Testis (tissue), 3 donors: ENCODE measurements around the gene VWA5B1. TPM values are rescaled to one million over a fixed set of nuclear protein-coding genes. Genes with fewer than 3 reads are reported as not detected.

Experiments used
- DNase-seq: peaks from one replicate; pipeline ENCODE4 v3.0.0-alpha.2; 2019
- H3K27ac ChIP-seq, 2 donors: fragments of 200-600 bp; sonication (generic); one replicate each; pipeline ENCODE4 v1.5.1; 2019
- H3K27me3 ChIP-seq: fragments of 200-600 bp; sonication (generic); one replicate; pipeline ENCODE4 v1.5.1; 2019
- H3K36me3 ChIP-seq: fragments of 200-600 bp; sonication (generic); one replicate; pipeline ENCODE4 v1.5.1; 2017; ENCODE audit warnings: low read depth; ENCODE audit errors: missing control alignments
- H3K4me1 ChIP-seq: fragments of 200-600 bp; sonication (generic); one replicate; pipeline ENCODE4 v1.5.1; 2019
- H3K4me3 ChIP-seq, 2 donors: fragments of 200-600 bp; sonication (generic); one replicate each; pipeline ENCODE4 v1.5.1; 2017 to 2019
- H3K9me3 ChIP-seq: fragments of 200-600 bp; sonication (generic); one replicate; pipeline ENCODE4 v1.5.1; 2017
- POLR2A ChIP-seq: fragments of 450-650 bp; IDR thresholded peaks from one replicate; pipeline ENCODE4 v1.6.1; 2017; ENCODE audit warnings: antibody characterized with exemption, mild to moderate bottlenecking, moderate library complexity
- WGBS, 2 donors: methylation state at CpG; one replicate each; pipeline ENCODE4 v1.1.5; 2018; 5-methylcytosine and 5-hydroxymethylcytosine counted together
- intact Hi-C: fragments of 100-400 bp; cut with DNase I; formaldehyde crosslinking; loops from one replicate; pipeline ENCODE4 v1.15.1; 2023; ENCODE audit warnings: low total_unique reads
- polyA plus RNA-seq: library from polyadenylated mRNA; stranded (reverse); fragments of 350-450 nt; fragmentation: Illumina TruSeq; extraction: RNeasy Lipid Tissue Mini Kit (QIAGEN cat#74804); gene quantifications from one replicate; pipeline ENCODE4 v1.2.3, GENCODE V29; 2014; ENCODE audit warnings: low read depth, low replicate concordance; ENCODE audit not compliant: insufficient read depth
- total RNA-seq, 2 donors: library from RNA; depleted of rRNA; stranded (reverse); fragments of >200 nt; gene quantifications; one replicate each; pipeline ENCODE4 v1.2.3, GENCODE V29; 2016
- TF ChIP-seq, protein P1 (sequence below), 3 experiments: fragments of 450-650 bp in 2 of 3; fragments of 200-600 bp in 1 of 3; sonication (generic) in 1 of 3; IDR thresholded peaks; one replicate each; pipeline ENCODE4 v1.5.1; 2016 to 2019; ENCODE audit warnings: antibody characterized with exemption in 3 of 3, mild to moderate bottlenecking in 2 of 3, moderate library complexity in 1 of 3

The VWA5B1 gene
- total and polyA plus RNA-seq, 3 donors from 2014 or later, result 13.1 to 23.0 (median 16.2) TPM

DNA sequence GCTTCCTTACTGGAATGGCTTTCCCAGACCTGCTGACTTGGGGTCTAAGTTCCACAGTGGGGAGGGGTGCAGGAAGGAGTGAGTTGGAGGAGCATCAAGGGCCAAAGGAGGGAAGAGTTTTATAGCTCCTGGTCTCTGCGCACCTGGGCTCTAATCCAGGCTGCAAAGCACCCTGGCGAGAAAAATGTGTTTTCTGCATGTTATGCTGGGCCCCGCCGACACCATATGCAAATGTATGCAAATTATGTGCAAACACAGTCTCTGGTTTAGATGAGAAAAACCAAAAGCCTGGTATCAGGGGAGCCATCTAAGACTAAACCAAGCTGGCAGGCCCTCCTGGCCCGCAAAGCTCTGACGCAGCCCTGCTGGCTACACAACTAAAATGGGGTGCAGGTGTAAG is 95.0 kb downstream of the VWA5B1 start:
- DNase-seq, result no peak
- TF ChIP-seq POLR2A, result no peak
- Histone ChIP-seq H3K4me3 (no peak overlapping the region), H3K4me1 (no peaks in the 10 kb centered on the region), H3K27me3 (no peaks in the 10 kb centered on the region), H3K27ac (no peak overlapping the region), H3K36me3 (no peaks in the 10 kb centered on the region), H3K9me3 (no peaks in the 10 kb centered on the region)
- intact Hi-C loops, result no loop called here
- WGBS, 2 donors, result 66 to 73% methylated on average over 6 of the region's 6 CpGs

DNA sequence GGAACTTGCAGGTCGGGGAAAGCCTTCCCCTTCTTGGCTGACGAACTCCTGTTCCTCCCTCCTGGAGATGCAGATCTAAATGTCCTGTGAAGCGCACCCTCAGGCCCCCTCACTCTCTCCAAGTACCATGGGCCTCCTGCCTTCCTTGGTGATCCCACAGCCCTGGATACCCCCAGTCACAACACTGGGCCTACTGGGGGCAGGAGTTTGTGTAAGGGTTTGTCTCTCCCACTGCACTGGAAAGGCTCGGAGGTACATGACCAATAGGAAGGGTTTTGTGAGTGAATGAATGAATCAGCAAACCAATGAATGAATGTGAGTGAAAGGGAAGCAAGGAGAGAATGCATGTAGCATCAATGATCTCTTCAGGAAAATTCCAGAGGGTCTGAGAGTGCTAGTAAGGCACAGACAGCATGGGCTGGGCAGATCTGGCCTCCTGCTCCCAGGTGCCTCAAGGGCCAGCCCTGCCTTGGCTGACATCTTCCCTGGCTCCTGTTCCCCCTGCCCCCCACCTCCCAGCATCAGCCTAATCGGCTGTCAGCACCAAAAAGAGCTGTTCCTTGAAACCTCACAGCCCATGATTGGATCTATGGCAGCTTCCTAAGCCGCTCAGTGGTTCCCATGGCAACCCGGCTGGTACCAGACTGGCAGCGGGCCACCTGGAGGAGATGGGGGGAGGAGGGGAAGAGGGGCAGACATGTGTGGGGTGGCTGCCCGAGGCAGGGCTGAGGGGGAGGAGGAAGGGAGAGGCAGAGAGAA is 95.8 kb downstream of the VWA5B1 start:
- H3K36me3 ChIP-seq, result no peaks in the 10 kb centered on the region
- 59 to 67% methylated on average over 9 of the region's 9 CpGs for WGBS, 2 donors
- TF ChIP-seq, protein P1, sequence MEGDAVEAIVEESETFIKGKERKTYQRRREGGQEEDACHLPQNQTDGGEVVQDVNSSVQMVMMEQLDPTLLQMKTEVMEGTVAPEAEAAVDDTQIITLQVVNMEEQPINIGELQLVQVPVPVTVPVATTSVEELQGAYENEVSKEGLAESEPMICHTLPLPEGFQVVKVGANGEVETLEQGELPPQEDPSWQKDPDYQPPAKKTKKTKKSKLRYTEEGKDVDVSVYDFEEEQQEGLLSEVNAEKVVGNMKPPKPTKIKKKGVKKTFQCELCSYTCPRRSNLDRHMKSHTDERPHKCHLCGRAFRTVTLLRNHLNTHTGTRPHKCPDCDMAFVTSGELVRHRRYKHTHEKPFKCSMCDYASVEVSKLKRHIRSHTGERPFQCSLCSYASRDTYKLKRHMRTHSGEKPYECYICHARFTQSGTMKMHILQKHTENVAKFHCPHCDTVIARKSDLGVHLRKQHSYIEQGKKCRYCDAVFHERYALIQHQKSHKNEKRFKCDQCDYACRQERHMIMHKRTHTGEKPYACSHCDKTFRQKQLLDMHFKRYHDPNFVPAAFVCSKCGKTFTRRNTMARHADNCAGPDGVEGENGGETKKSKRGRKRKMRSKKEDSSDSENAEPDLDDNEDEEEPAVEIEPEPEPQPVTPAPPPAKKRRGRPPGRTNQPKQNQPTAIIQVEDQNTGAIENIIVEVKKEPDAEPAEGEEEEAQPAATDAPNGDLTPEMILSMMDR (IDR thresholded peaks at IDR 0.05), result no peak
- TF ChIP-seq POLR2A, result no peak
- intact Hi-C loops, result no loop called here
- H3K27ac ChIP-seq, result no peak overlapping the region
- DNase-seq, result no peak
- no peaks in the 10 kb centered on the region for H3K4me1 ChIP-seq
- H3K27me3 ChIP-seq, result no peaks in the 10 kb centered on the region
- no peak overlapping the region for H3K4me3 ChIP-seq
- H3K9me3 ChIP-seq, result no peaks in the 10 kb centered on the region

DNA sequence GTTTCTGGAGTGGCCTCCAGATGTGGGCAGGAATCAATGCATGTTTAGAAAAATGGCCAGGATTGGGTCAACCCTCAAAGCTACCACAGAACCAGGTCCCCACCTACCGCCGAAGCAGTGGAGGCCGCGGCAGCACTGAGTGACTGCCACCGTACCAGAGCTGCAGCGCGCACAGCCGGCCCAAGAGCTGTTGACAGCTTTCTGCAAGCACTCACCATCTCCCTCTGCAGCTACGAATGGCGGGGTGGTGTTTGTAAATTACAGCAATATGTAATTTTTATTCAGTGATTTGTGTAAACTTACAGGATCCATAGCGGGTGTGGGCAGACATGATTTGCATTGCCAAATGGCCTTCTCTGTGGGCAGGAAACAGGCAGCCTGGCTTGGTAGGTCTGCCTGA is 98.9 kb downstream of the VWA5B1 start:
- no peak for DNase-seq
- Histone ChIP-seq H3K4me1 (no peaks in the 10 kb centered on the region), H3K9me3 (no peaks in the 10 kb centered on the region), H3K36me3 (no peaks in the 10 kb centered on the region), H3K27me3 (no peaks in the 10 kb centered on the region), H3K27ac (no peak overlapping the region), H3K4me3 (no peak overlapping the region)
- TF ChIP-seq POLR2A, result no peak
- TF ChIP-seq, protein P1 (IDR thresholded peaks at IDR 0.05), result no peak
- intact Hi-C loops, result no loop called here
- 91% methylated on average over 9 to 11 of the region's 11 CpGs for WGBS, 2 donors

DNA sequence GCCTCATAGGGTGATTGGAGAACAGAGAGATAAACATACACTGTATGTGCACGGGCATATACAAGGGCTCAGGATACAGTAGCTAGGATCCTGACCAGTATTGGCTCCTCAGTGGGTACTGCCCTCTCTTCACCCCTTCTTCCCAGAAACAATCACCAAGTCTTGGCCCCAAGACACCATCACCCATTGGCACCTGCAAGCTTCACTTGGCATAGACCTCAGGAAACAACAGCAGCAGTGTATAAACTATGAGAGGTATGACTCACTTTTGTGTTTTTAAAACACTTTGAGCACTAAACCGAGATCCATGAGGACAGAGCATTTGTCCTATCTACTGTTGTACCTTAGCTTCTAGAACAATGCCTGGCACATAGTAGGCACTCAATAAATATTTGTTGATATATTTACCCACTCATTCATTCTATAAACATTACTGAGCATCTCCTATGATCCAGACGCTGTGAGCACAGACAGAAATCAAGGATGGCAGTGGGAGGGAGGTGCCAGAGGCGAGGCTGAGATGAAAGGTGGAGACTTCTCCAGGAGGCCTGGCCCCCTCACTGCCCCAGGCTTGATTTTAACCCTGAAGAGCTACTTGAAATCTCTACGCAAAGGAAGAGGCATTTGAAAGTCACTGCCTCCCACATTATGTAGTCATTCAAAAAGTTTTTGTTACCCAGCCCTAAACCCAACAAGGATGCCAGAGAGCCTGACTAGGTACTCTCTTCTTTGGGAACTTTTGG is 100.1 kb downstream of the VWA5B1 start:
- 67 to 68% methylated on average over 5 of the region's 5 CpGs for WGBS, 2 donors
- Histone ChIP-seq H3K4me1 (no peaks in the 10 kb centered on the region), H3K36me3 (no peaks in the 10 kb centered on the region), H3K27ac (no peak overlapping the region), H3K9me3 (no peaks in the 10 kb centered on the region), H3K4me3 (no peak overlapping the region), H3K27me3 (no peaks in the 10 kb centered on the region)
- TF ChIP-seq POLR2A, result no peak
- TF ChIP-seq, protein P1 (IDR thresholded peaks at IDR 0.05), result no peak
- intact Hi-C loops, result no loop called here
- no peak for DNase-seq

DNA sequence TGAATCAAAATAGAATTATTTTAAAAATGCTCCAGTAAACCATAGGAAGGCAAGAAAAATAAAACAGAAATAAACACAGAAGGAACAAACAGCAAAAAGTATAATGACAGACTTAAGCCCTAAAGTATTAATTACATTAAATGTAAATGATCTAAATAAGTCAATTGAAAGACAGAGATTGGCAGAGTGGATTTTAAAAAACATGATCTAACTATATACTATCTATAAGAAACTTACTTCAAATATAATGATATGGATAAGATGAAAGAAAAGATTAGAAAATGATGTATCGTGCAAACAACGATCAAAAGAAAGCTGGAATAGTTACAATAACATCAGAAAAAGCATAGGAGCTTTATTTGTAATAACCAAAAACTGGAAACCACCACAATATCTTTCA is 104.6 kb downstream of the VWA5B1 start:
- Histone ChIP-seq H3K4me3 (no peak overlapping the region), H3K27me3 (no peaks in the 10 kb centered on the region), H3K27ac (no peak overlapping the region), H3K36me3 (no peaks in the 10 kb centered on the region), H3K9me3 (no peaks in the 10 kb centered on the region), H3K4me1 (no peaks in the 10 kb centered on the region)
- 88 to 89% methylated on average over 2 of the region's 2 CpGs for WGBS, 2 donors
- TF ChIP-seq, protein P1 (IDR thresholded peaks at IDR 0.05), result no peak
- TF ChIP-seq POLR2A, result no peak
- intact Hi-C loops, result no loop called here
- no peak for DNase-seq
